Endothelial cell of umbilical vein (primary cell): ENCODE measurements around the gene LEMD1. TPM values are rescaled to one million over a fixed set of nuclear protein-coding genes. Genes with fewer than 3 reads are reported as not detected.

Source experiments
- BruUV-seq: library from RNA; stranded (reverse); fragments of 400-500 nt; replicated peaks from 2 replicates; lab custom pipeline; 2021; lab: Mats Ljungman, UMichigan
- CTCF ChIA-PET: fragments of 300-600, 350-600 bp; sonication (Branson Sonifier 250); formaldehyde crosslinking; loops from one replicate; lab custom pipeline; 2021; ENCODE audit warnings: antibody characterized with exemption, inconsistent platforms; lab: Charles Lee
- POLR2A ChIA-PET: fragments of 300-600, 350-600 bp; sonication (Branson Sonifier 250); formaldehyde crosslinking; loops from one replicate; lab custom pipeline; 2021; ENCODE audit warnings: antibody characterized with exemption, inconsistent platforms; lab: Charles Lee
- DNase-seq: peaks from one replicate; pipeline ENCODE4 v3.0.0-alpha.2; 2011; ENCODE audit warnings: low read depth, low spot score
- FAIRE-seq: peaks from 2 replicates; lab custom pipeline; 2011; peaks lifted over from hg19 to GRCh38; lab: Jason Lieb, UNC
- H2AFZ ChIP-seq: 2 replicates; pipeline ENCODE4 v1.6.0; 2012; ENCODE audit warnings: low read depth, low read length, control low read depth, inconsistent platforms
- H3K27ac ChIP-seq: 2 replicates; pipeline ENCODE4 v1.5.1; 2011; ENCODE audit warnings: low read depth, mild to moderate bottlenecking, control low read depth, low read length, moderate library complexity; ENCODE audit not compliant: insufficient read depth
- H3K27me3 ChIP-seq, 2 experiments: 2 replicates each; pipeline versions ENCODE4 v1.6.0 to v1.6.1; 2011; ENCODE audit warnings: low read length in 2 of 2, mixed read lengths in 1 of 2; ENCODE audit not compliant: control insufficient read depth in 2 of 2, insufficient read depth in 2 of 2
- H3K36me3 ChIP-seq, 2 experiments: 2 replicates in 1 of 2; 3 replicates in 1 of 2; pipeline ENCODE4 v1.5.1; 2011; ENCODE audit warnings: low read length in 2 of 2, mild to moderate bottlenecking in 1 of 2, moderate library complexity in 1 of 2; ENCODE audit not compliant: control insufficient read depth in 2 of 2, insufficient read depth in 2 of 2; ENCODE audit errors: extremely low read depth in 1 of 2
- H3K4me1 ChIP-seq: 3 replicates; pipeline ENCODE4 v1.5.1; 2011; ENCODE audit warnings: mild to moderate bottlenecking, low read length; ENCODE audit not compliant: control insufficient read depth, insufficient read depth; ENCODE audit errors: extremely low read depth
- H3K4me2 ChIP-seq: 2 replicates; pipeline ENCODE4 v1.6.1; 2011; ENCODE audit warnings: low read length, control low read depth, mixed read lengths; ENCODE audit not compliant: insufficient read depth
- H3K4me3 ChIP-seq, 3 experiments: fragments of 200-600 bp in 1 of 3; sonication (generic), shearing (Covaris generic) in 1 of 3; replicated peaks in 1 of 3; 2 replicates each; pipeline ENCODE4 v1.5.1; 2011 to 2016; ENCODE audit warnings: control low read depth in 3 of 3, low read length in 3 of 3, mild to moderate bottlenecking in 2 of 3, inconsistent platforms in 1 of 3, low read depth in 1 of 3, moderate library complexity in 1 of 3; ENCODE audit not compliant: insufficient read depth in 1 of 3
- H3K79me2 ChIP-seq: 2 replicates; pipeline ENCODE4 v1.6.0; 2012; ENCODE audit warnings: low read length, inconsistent platforms; ENCODE audit not compliant: control insufficient read depth, insufficient read depth
- H3K9ac ChIP-seq: replicated peaks from 2 replicates; pipeline ENCODE3; 2011; ENCODE audit warnings: low read length, control low read depth; ENCODE audit not compliant: insufficient read depth; ENCODE audit errors: extremely low read depth
- H3K9me1 ChIP-seq: replicated peaks from 3 replicates; pipeline ENCODE4 v1.6.0; 2011; ENCODE audit warnings: mild to moderate bottlenecking, low read length; ENCODE audit not compliant: control insufficient read depth, insufficient read depth; ENCODE audit errors: extremely low read depth
- H3K9me3 ChIP-seq: replicated peaks from 2 replicates; pipeline ENCODE4 v1.5.1; 2012; ENCODE audit warnings: low read length, inconsistent platforms; ENCODE audit not compliant: control insufficient read depth, insufficient read depth
- H4K20me1 ChIP-seq: replicated peaks from 2 replicates; pipeline ENCODE3; 2011; ENCODE audit warnings: mild to moderate bottlenecking, low read length; ENCODE audit not compliant: control insufficient read depth, insufficient read depth; ENCODE audit errors: extremely low read depth
- CTCF ChIP-seq, 2 donors: IDR thresholded peaks; 1 replicate in 1 of 2; 2 replicates in 1 of 2; pipeline ENCODE4 v1.5.1; 2011; ENCODE audit warnings: low read length in 2 of 2, mild to moderate bottlenecking in 2 of 2, moderate library complexity in 2 of 2, control low read depth in 1 of 2, inconsistent platforms in 1 of 2, low read depth in 1 of 2; ENCODE audit not compliant: insufficient read depth in 1 of 2; ENCODE audit errors: extremely low read depth in 1 of 2
- EZH2 ChIP-seq: IDR thresholded peaks from 2 replicates; pipeline ENCODE4 v1.6.1; 2012; ENCODE audit warnings: borderline replicate concordance, low read depth, mild to moderate bottlenecking, moderate library complexity, low read length, inconsistent platforms; ENCODE audit not compliant: severe bottlenecking
- MYC ChIP-seq: IDR thresholded peaks from one replicate; pipeline ENCODE4 v1.6.1; 2011; ENCODE audit warnings: mild to moderate bottlenecking, low read depth, low read length
- dilution Hi-C: fragments of 300-500 bp; cut with MboI; formaldehyde crosslinking; loops from one replicate; pipeline ENCODE4 v1.15.0; 2019; ENCODE audit warnings: low sequenced_read_pairs; ENCODE audit not compliant: extremely low pct_ligation_motif_present
- intact Hi-C: fragments of 100-400 bp; cut with micrococcal nuclease; formaldehyde crosslinking; loops from one replicate; pipeline ENCODE4 v1.10.0; 2022
- polyA plus RNA-seq, 4 experiments: library from polyadenylated mRNA; depleted of rRNA in 3 of 4; stranded (reverse) in 3 of 4; unstranded in 1 of 4; fragments of >200 nt; gene quantifications; 2 replicates each; pipeline versions ENCODE4 v1.2.1 to v1.2.3, GENCODE V29; 2011 to 2012; ENCODE audit warnings: missing spikeins in 1 of 4
- total RNA-seq: library from RNA; stranded (reverse); gene quantifications from 2 replicates; pipeline ENCODE4 v1.2.3, GENCODE V29; 2021

LEMD1 gene
- total and polyA plus RNA-seq, 2 donors (not counting 3 experiments of a cell fraction or from before 2014, with no cell fraction given) = not detected

DNA sequence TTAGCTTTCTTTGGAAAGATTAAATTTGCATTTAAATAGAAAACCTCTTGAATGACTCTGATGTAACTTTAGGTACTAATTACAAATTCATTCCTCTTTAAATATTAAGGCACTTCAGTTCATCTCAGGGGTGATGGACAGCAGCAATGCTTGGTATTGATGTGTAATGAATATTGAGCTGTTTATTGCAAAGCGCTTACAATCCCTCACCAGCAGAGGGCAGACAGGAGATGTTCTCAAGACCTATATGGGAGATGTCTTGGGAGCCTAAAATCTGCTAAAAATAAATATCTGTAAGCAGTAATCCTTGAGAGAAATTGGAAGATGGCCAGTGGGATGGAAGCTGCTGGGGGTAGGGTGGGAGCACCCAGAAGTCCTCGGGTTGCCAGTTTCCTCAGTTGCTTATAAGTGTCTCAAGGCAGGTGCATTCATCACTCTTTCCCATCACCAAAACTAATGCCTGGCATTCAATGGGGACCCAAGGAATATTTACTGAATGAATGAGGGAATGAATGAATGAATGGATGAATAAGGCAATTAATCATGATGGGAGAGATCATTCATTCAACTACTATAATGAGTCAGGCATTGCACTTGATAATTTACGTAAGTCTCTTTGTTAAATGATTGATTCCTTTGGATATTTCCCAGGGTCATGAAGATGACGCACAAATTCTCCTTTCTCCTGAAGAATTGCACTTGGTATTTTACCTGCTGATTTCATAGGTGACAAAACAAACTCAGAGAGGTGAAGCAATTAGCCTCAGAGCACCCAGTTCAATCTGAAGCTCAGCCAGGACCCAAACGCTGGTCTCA lies 67.4 kb downstream of the LEMD1 start:
- Histone ChIP-seq H3K79me2 (no peaks in the 10 kb centered on the region), H3K4me3 (no peak overlapping the region), H3K4me1 (no peaks in the 10 kb centered on the region), H3K4me2 (no peak overlapping the region), H3K27ac (no peak overlapping the region), H2AFZ (no peak overlapping the region), H3K27me3 (peaks cover 5 to 30% of the 10 kb centered on the region in 2 experiments), H3K9me1 (no peaks in the 10 kb centered on the region), H3K9me3 (no peaks in the 10 kb centered on the region), H4K20me1 (no peaks in the 10 kb centered on the region), H3K36me3 (no peaks in the 10 kb centered on the region), H3K9ac (no peak overlapping the region)
- TF ChIP-seq CTCF (IDR thresholded peaks at IDR 0.05; ENCODE audit: extremely low read depth in 1 of 2, insufficient read depth in 1 of 2, low read depth in 1 of 2, low read length in 2 of 2) = peak; percentile 66 to 69
- TF ChIP-seq EZH2 = no peak
- TF ChIP-seq MYC = no peak
- dilution Hi-C loops (no loop called here), intact Hi-C loops (loop anchor here (1.0 kb wide), 2 partner anchors 131 to 170 kb away; no protein-coding TSS in a partner anchor)
- DNase-seq (peak; percentile 63), FAIRE-seq (peak; percentile 79)
- BruUV-seq = no TSS peak
- ChIA-PET POLR2A (no interaction called here), CTCF (interaction anchor here (0.6 to 4.7 kb wide), 78 partner anchors 8 to 365 kb away, joined by 3 to 243 read pairs (median 5); partner anchors contain the start of genes NUAK2 and TMCC2)
